ENCODE data around the gene FAAP24.

DNA sequence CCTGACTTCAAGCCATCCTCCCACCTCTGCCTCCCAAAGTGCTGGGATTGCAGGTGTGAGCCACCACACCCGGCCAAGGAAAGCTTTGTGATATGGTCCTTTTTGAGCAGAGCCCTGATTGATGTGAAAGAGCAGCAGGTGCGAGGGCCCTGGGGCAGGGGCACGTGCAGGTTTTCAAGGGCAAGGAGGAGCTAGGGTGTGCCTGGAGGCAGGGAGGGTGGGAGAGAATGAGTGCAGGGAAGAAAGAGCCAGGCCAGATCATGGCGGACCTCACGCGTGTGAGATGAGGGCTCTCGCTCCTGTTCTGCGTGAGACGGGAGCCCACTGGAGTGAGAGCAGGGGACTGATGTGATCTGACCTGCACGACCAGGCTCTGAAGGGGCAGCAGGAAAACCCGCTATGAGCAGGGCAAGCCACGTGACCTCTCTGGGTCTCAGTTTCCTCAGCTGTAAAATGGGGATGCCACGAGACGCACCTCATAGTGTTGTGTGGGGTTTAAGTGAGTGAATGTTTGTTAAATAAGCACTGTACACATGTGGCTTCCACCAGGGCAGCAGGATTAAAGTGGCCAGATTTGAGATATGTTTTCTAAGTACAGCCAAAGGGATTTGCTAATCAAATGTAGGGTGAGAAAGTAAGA is 25.8 kb downstream of the FAAP24 start:
- no peak for TF ChIP-seq POLR2AphosphoS5 (IDR thresholded peaks at IDR 0.05; ENCODE audit: low read depth, low read length)
- TF ChIP-seq POLR2A (IDR thresholded peaks at IDR 0.05; ENCODE audit: low read depth, low read length), result no peak
- TF ChIP-seq POU2F2 (IDR thresholded peaks at IDR 0.05; ENCODE audit: low read depth, low read length), result no peak
- no peak for TF ChIP-seq TAF1 (IDR thresholded peaks at IDR 0.05; ENCODE audit: low read depth, low read length)
